ENCODE results near the gene MTMR4. TPM values are rescaled to one million over a fixed set of nuclear protein-coding genes. Genes with fewer than 3 reads are reported as not detected.
"Not testable (repeated sequence)": the region's sequence is repeated elsewhere in the genome, so short reads cannot be mapped to it uniquely, and the experiment has no call there.

Gene MTMR4
- polyA plus RNA-seq, 3 donors: 7.2 to 20.7 (median 8.4) TPM

DNA sequence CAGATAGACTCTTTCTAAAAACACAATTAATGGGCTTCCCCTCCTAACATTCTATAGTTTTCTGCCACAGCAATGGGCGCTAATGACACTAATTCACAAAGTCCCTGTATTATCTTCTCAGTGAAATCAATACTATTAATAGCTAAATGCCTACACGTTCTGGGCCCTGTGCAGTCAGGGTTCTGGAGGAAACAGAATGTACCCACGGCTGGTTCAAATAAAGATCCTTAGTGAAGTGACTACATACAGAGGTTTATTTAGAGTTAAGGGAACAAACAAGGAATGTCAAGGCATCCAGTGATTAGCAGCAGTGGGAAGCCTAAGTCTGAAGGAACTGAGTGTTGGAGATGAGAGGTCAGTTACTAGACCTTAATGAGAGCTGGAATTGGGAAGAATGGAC is 43.5 kb upstream of the MTMR4 start:
- Histone ChIP-seq H3K9ac (ENCODE audit: insufficient read depth, low read length, poor library complexity, severe bottlenecking) (no peak overlapping the region), H3K4me1 (ENCODE audit: control insufficient read depth in 1 of 2, insufficient read depth in 2 of 2, low read length in 2 of 2) (peaks cover 18 to 25% of the 10 kb centered on the region in 2 donors), H3K4me2 (replicated peaks; ENCODE audit: extremely low read depth, low read length, poor library complexity, severe bottlenecking) (no peak overlapping the region), H3K9me3 (replicated peaks in 1 of 2; ENCODE audit: control insufficient read depth in 1 of 2, insufficient read depth in 1 of 2, low read length in 2 of 2) (no peaks in the 10 kb centered on the region), H3K27ac (ENCODE audit: low read depth in 1 of 2, low read length in 2 of 2) (no peak overlapping the region), H4K20me1 (ENCODE audit: insufficient read depth, low read length) (no peaks in the 10 kb centered on the region), H3K36me3 (replicated peaks in 1 of 2; ENCODE audit: control insufficient read depth in 1 of 2, insufficient read depth in 2 of 2, low read length in 2 of 2) (no peaks in the 10 kb centered on the region), H3K79me2 (ENCODE audit: insufficient read depth, low read length) (no peaks in the 10 kb centered on the region), H2AFZ (ENCODE audit: insufficient read depth, low read depth, low read length, poor library complexity, severe bottlenecking) (no peak overlapping the region), H3K27me3 (ENCODE audit: control insufficient read depth in 2 of 2, insufficient read depth in 2 of 2, low read length in 2 of 2) (no peaks in the 10 kb centered on the region), H3K4me3 (replicated peaks in 1 of 3; ENCODE audit: low read depth in 2 of 3, low read length in 3 of 3) (no peak overlapping the region)
- Mint-ChIP-seq H3K27me3 (ENCODE audit: low read depth in 3 of 3) (peaks cover 2 to 6% (median 5%) of the 10 kb centered on the region in 3 donors), H3K27ac (peak overlapping the region in 1 of 7 donors; percentile 33), H3K9me3 (no peaks in the 10 kb centered on the region), H3K4me3 (no peak overlapping the region), H3K36me3 (no peaks in the 10 kb centered on the region), H3K4me1 (peaks cover 19% of the 10 kb centered on the region)
- intact Hi-C loops (cut with micrococcal nuclease): no loop called here
- DNase-seq: no peak
- TF ChIP-seq, protein P1, sequence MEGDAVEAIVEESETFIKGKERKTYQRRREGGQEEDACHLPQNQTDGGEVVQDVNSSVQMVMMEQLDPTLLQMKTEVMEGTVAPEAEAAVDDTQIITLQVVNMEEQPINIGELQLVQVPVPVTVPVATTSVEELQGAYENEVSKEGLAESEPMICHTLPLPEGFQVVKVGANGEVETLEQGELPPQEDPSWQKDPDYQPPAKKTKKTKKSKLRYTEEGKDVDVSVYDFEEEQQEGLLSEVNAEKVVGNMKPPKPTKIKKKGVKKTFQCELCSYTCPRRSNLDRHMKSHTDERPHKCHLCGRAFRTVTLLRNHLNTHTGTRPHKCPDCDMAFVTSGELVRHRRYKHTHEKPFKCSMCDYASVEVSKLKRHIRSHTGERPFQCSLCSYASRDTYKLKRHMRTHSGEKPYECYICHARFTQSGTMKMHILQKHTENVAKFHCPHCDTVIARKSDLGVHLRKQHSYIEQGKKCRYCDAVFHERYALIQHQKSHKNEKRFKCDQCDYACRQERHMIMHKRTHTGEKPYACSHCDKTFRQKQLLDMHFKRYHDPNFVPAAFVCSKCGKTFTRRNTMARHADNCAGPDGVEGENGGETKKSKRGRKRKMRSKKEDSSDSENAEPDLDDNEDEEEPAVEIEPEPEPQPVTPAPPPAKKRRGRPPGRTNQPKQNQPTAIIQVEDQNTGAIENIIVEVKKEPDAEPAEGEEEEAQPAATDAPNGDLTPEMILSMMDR (IDR thresholded peaks at IDR 0.05): no peak
- WGBS (ENCODE audit: insufficient coverage): 86% methylated on average over 1 of the region's 3 CpGs

DNA sequence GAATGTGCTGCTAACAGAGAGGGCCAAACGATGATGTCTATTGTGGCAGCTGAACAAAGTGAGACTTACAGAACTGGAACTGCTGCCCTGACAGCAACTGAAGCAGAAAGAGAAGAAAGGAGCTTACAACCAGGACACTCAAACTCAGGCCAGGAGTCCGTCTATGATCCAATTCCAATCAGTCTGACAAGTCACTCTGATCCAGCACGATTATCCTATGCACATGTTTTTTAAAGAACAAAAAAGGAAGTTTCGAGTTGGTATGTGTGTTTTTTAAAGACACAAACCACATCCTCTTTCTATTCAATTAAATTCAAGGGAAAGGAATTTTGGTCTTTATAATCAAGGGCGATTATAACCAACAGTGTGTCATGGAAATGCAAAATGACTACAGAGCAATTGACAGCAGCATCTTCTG is 42.4 kb upstream of the MTMR4 start:
- no peaks in the 10 kb centered on the region for H3K36me3 Mint-ChIP-seq
- H3K4me1 ChIP-seq (ENCODE audit: control insufficient read depth in 1 of 2, insufficient read depth in 2 of 2, low read length in 2 of 2): peaks cover 18 to 25% of the 10 kb centered on the region in 2 donors
- TF ChIP-seq, protein P1 (IDR thresholded peaks at IDR 0.05): no peak
- no peaks in the 10 kb centered on the region for H4K20me1 ChIP-seq (ENCODE audit: insufficient read depth, low read length)
- intact Hi-C loops (cut with micrococcal nuclease): no loop called here
- peak overlapping the region in 1 of 3 experiments; percentile 49 for H3K4me3 ChIP-seq (replicated peaks in 1 of 3; ENCODE audit: low read depth in 2 of 3, low read length in 3 of 3)
- H3K79me2 ChIP-seq (ENCODE audit: insufficient read depth, low read length): no peaks in the 10 kb centered on the region
- H3K27me3 Mint-ChIP-seq (ENCODE audit: low read depth in 3 of 3): peaks cover 4 to 10% (median 6%) of the 10 kb centered on the region in 3 donors
- H3K27ac Mint-ChIP-seq: peak overlapping the region; percentile 11 to 88 (median 72)
- H3K9me3 Mint-ChIP-seq: no peaks in the 10 kb centered on the region
- H3K4me1 Mint-ChIP-seq: peaks cover 19% of the 10 kb centered on the region
- no peaks in the 10 kb centered on the region for H3K9me3 ChIP-seq (replicated peaks in 1 of 2; ENCODE audit: control insufficient read depth in 1 of 2, insufficient read depth in 1 of 2, low read length in 2 of 2)
- 0% methylated on average over 1 of the region's 5 CpGs for WGBS (ENCODE audit: insufficient coverage)
- peak overlapping the region; percentile 42 for H3K4me2 ChIP-seq (replicated peaks; ENCODE audit: extremely low read depth, low read length, poor library complexity, severe bottlenecking)
- H3K27me3 ChIP-seq (ENCODE audit: control insufficient read depth in 2 of 2, insufficient read depth in 2 of 2, low read length in 2 of 2): no peaks in the 10 kb centered on the region
- H3K36me3 ChIP-seq (replicated peaks in 1 of 2; ENCODE audit: control insufficient read depth in 1 of 2, insufficient read depth in 2 of 2, low read length in 2 of 2): no peaks in the 10 kb centered on the region
- peak overlapping the region; percentile 62 to 84 for H3K4me3 Mint-ChIP-seq
- H3K9ac ChIP-seq (ENCODE audit: insufficient read depth, low read length, poor library complexity, severe bottlenecking): no peak overlapping the region
- peak overlapping the region in 1 of 2 donors; percentile 50 for H3K27ac ChIP-seq (ENCODE audit: low read depth in 1 of 2, low read length in 2 of 2)
- peak overlapping the region; percentile 56 for H2AFZ ChIP-seq (ENCODE audit: insufficient read depth, low read depth, low read length, poor library complexity, severe bottlenecking)
- peak; percentile 35 to 50 (median 42) for DNase-seq

DNA sequence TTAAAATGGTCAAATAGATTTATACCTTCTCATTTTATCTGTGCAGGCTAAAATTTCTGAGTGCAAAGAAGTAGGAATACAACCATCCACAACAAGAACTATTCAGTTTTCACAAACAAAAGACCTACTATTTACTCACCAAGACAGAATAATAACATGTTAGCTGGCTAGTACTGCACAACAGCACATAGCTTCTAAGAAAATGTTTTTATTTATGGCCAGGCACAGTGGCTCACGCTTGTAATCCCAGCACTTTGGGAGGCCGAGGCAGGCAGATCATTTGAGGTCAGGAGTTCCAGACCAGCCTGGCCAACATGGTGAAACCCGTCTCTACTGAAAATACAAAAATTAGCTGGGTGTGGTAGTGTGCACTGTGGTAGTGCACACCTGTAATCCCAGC is 40.7 kb upstream of the MTMR4 start:
- H3K4me3 ChIP-seq (replicated peaks in 1 of 3; ENCODE audit: low read depth in 2 of 3, low read length in 3 of 3); H3K27ac ChIP-seq (ENCODE audit: low read depth in 1 of 2, low read length in 2 of 2); H3K4me3 Mint-ChIP-seq; DNase-seq; H3K9me3 Mint-ChIP-seq; intact Hi-C loops (cut with micrococcal nuclease); H3K79me2 ChIP-seq (ENCODE audit: insufficient read depth, low read length); H3K27ac Mint-ChIP-seq; H4K20me1 ChIP-seq (ENCODE audit: insufficient read depth, low read length); H3K27me3 ChIP-seq (ENCODE audit: control insufficient read depth in 2 of 2, insufficient read depth in 2 of 2, low read length in 2 of 2); H3K36me3 Mint-ChIP-seq; H3K9ac ChIP-seq (ENCODE audit: insufficient read depth, low read length, poor library complexity, severe bottlenecking); H2AFZ ChIP-seq (ENCODE audit: insufficient read depth, low read depth, low read length, poor library complexity, severe bottlenecking); H3K36me3 ChIP-seq (replicated peaks in 1 of 2; ENCODE audit: control insufficient read depth in 1 of 2, insufficient read depth in 2 of 2, low read length in 2 of 2); H3K4me2 ChIP-seq (replicated peaks; ENCODE audit: extremely low read depth, low read length, poor library complexity, severe bottlenecking); H3K9me3 ChIP-seq (replicated peaks in 1 of 2; ENCODE audit: control insufficient read depth in 1 of 2, insufficient read depth in 1 of 2, low read length in 2 of 2): not testable (repeated sequence)
- Mint-ChIP-seq H3K4me1 (peaks cover 19% of the 10 kb centered on the region), H3K27me3 (ENCODE audit: low read depth in 3 of 3) (peaks cover 3 to 15% (median 6%) of the 10 kb centered on the region in 3 donors)
- 92% methylated on average over 2 of the region's 3 CpGs for WGBS (ENCODE audit: insufficient coverage)
- peaks cover 18 to 25% of the 10 kb centered on the region in 2 donors for H3K4me1 ChIP-seq (ENCODE audit: control insufficient read depth in 1 of 2, insufficient read depth in 2 of 2, low read length in 2 of 2)

Measured in CD14-positive monocyte (primary cell).